Effector memory CD4-positive, alpha-beta T cell (primary cell): Measurements from ENCODE around the gene SNAP47.

ENCODE experiments used
- DNase-seq, 3 donors: peaks; one replicate each; pipeline ENCODE4 v3.0.0-alpha.2; 2020
- H3K27ac ChIP-seq: 2 replicates; pipeline ENCODE4 v1.7.0; 2013; ENCODE audit warnings: mild to moderate bottlenecking, low read length, moderate library complexity; ENCODE audit not compliant: insufficient read depth, poor library complexity, severe bottlenecking
- H3K27me3 ChIP-seq: replicated peaks from 2 replicates; pipeline ENCODE4 v1.7.0; 2013; ENCODE audit warnings: mild to moderate bottlenecking, low read length; ENCODE audit not compliant: insufficient read depth, control insufficient read depth, poor library complexity, severe bottlenecking
- H3K36me3 ChIP-seq: 2 replicates; pipeline ENCODE4 v1.7.0; 2013; ENCODE audit warnings: mild to moderate bottlenecking, low read length, moderate library complexity; ENCODE audit not compliant: control insufficient read depth, insufficient read depth
- H3K4me1 ChIP-seq: 2 replicates; pipeline ENCODE4 v1.7.0; 2013; ENCODE audit warnings: low read length, mild to moderate bottlenecking; ENCODE audit not compliant: control insufficient read depth, insufficient read depth, poor library complexity, severe bottlenecking
- H3K4me3 ChIP-seq: 2 replicates; pipeline ENCODE4 v1.7.0; 2013; ENCODE audit warnings: low read length, low read depth, mild to moderate bottlenecking; ENCODE audit not compliant: insufficient read depth, poor library complexity, severe bottlenecking
- H3K9me3 ChIP-seq: 2 replicates; pipeline ENCODE4 v1.7.0; 2013; ENCODE audit warnings: mild to moderate bottlenecking, low read length, moderate library complexity; ENCODE audit not compliant: control insufficient read depth

The SNAP47 gene

GRCh38 chr1:227731696-227732585 lies 3.3 kb upstream of the SNAP47 start:
- Histone ChIP-seq H3K36me3 (peaks cover 18% of the 10 kb centered on the region), H3K9me3 (no peaks in the 10 kb centered on the region), H3K4me1 (peaks cover 33% of the 10 kb centered on the region), H3K4me3 (no peak overlapping the region), H3K27ac (no peak overlapping the region), H3K27me3 (no peaks in the 10 kb centered on the region)
- DNase-seq: no peak

- H3K27me3 ChIP-seq: no peaks in the 10 kb centered on the region
- no peak overlapping the region for H3K4me3 ChIP-seq
- DNase-seq: no peak
- no peaks in the 10 kb centered on the region for H3K9me3 ChIP-seq
- no peak overlapping the region for H3K27ac ChIP-seq
- H3K36me3 ChIP-seq: peaks cover 18% of the 10 kb centered on the region
- H3K4me1 ChIP-seq: peaks cover 33% of the 10 kb centered on the region
Measured at GRCh38 chr1:227732586-227733308, 2.5 kb upstream of the SNAP47 start.

GRCh38 chr1:227733309-227733705 lies 1.9 kb upstream of the SNAP47 start:
- H3K9me3 ChIP-seq: no peaks in the 10 kb centered on the region
- peaks cover 29% of the 10 kb centered on the region for H3K4me1 ChIP-seq
- H3K27me3 ChIP-seq: no peaks in the 10 kb centered on the region
- no peak overlapping the region for H3K4me3 ChIP-seq
- peaks cover 18% of the 10 kb centered on the region for H3K36me3 ChIP-seq
- no peak for DNase-seq
- H3K27ac ChIP-seq: no peak overlapping the region

- Histone ChIP-seq H3K9me3 (no peaks in the 10 kb centered on the region), H3K36me3 (peaks cover 18% of the 10 kb centered on the region), H3K27ac (peak overlapping the region; percentile 83), H3K4me1 (peaks cover 26% of the 10 kb centered on the region), H3K27me3 (no peaks in the 10 kb centered on the region), H3K4me3 (peak overlapping the region; percentile 97)
- DNase-seq: no peak
Measured at GRCh38 chr1:227733751-227734545, 1.3 kb upstream of the SNAP47 start.

- no peak for DNase-seq
- peaks cover 22% of the 10 kb centered on the region for H3K4me1 ChIP-seq
- H3K36me3 ChIP-seq: peaks cover 18% of the 10 kb centered on the region
- no peaks in the 10 kb centered on the region for H3K27me3 ChIP-seq
- peak overlapping the region; percentile 97 for H3K4me3 ChIP-seq
- H3K27ac ChIP-seq: peak overlapping the region; percentile 83
- H3K9me3 ChIP-seq: no peaks in the 10 kb centered on the region
Measured at GRCh38 chr1:227734546-227734855, 734 bp upstream of the SNAP47 start.

GRCh38 chr1:227735539-227736285 lies 477 bp downstream of the SNAP47 start:
- Histone ChIP-seq H3K27me3 (no peaks in the 10 kb centered on the region), H3K9me3 (no peaks in the 10 kb centered on the region), H3K27ac (peak overlapping the region; percentile 83), H3K36me3 (peaks cover 18% of the 10 kb centered on the region), H3K4me3 (peak overlapping the region; percentile 97), H3K4me1 (peaks cover 22% of the 10 kb centered on the region)
- DNase-seq: no peak

- Histone ChIP-seq H3K4me3 (no peak overlapping the region), H3K4me1 (peaks cover 22% of the 10 kb centered on the region)
- DNase-seq: no peak
Measured at GRCh38 chr1:227736814-227737432, 1.7 kb downstream of the SNAP47 start.

GRCh38 chr1:227738820-227739219 lies 3.6 kb downstream of the SNAP47 start:
- peaks cover 21% of the 10 kb centered on the region for H3K4me1 ChIP-seq
- DNase-seq: no peak
- no peak overlapping the region for H3K4me3 ChIP-seq
- no peaks in the 10 kb centered on the region for H3K9me3 ChIP-seq
- no peak overlapping the region for H3K27ac ChIP-seq
- H3K27me3 ChIP-seq: no peaks in the 10 kb centered on the region
- H3K36me3 ChIP-seq: no peaks in the 10 kb centered on the region

More at GRCh38 chr1:227736814-227737432, 1.7 kb downstream of the SNAP47 start:
- peaks cover 16% of the 10 kb centered on the region for H3K36me3 ChIP-seq
- no peaks in the 10 kb centered on the region for H3K9me3 ChIP-seq
- no peak overlapping the region for H3K27ac ChIP-seq
- H3K27me3 ChIP-seq: no peaks in the 10 kb centered on the region

GRCh38 chr1:227739636-227740035 lies 4.4 kb downstream of the SNAP47 start:
- Histone ChIP-seq H3K27me3 (no peaks in the 10 kb centered on the region), H3K36me3 (no peaks in the 10 kb centered on the region), H3K4me1 (peaks cover 15% of the 10 kb centered on the region), H3K27ac (no peak overlapping the region), H3K4me3 (no peak overlapping the region), H3K9me3 (no peaks in the 10 kb centered on the region)
- DNase-seq: no peak
